HG03280 (cell line): ENCODE data around the gene EEIG1.

Experiments
- ATAC-seq: cut with Tn5 transposase; IDR thresholded peaks from one replicate; pipeline ENCODE4 v1.9.1; 2021; ENCODE audit warnings: mild to moderate bottlenecking, moderate library complexity; ENCODE audit not compliant: unreplicated experiment

EEIG1 gene

GRCh38 chr9:127942216-127943010 lies 38.4 kb downstream of the EEIG1 start:
- no peak for ATAC-seq

DNA sequence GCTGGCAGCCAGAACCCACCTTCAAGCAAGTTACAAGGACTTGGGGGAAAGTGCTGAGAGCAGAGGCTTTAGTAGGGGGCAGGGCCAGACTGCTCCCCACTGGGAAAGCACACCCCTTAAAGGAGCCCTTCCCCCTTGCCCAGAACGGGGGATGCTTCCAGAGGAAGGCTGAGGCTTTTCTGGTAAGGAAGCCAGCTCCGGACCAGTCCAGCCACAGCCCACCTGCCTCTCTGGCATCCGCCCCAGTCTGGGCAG lies 38.9 kb downstream of the EEIG1 start:
- no peak for ATAC-seq

GRCh38 chr9:127941062-127941960 lies 39.5 kb downstream of the EEIG1 start:
- no peak for ATAC-seq

DNA sequence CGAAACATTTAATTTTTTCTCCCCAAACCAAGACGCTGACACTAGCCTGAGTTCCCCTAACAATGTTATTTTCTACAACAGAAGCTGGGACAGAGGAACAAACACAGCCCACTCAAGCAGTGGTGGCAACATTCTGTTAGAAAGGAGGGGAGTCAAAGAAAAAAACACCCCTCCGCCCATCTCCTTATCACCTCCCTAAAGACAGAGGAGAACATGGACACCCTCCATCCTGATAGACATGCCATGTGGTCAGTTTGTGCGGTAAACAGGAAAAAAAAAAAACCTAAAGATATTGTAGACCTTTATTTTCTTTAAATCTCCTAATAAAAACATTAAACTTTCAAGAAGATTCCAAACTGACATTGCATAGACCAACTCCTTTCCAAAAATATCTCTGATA lies 40.2 kb downstream of the EEIG1 start:
- ATAC-seq = no peak

DNA sequence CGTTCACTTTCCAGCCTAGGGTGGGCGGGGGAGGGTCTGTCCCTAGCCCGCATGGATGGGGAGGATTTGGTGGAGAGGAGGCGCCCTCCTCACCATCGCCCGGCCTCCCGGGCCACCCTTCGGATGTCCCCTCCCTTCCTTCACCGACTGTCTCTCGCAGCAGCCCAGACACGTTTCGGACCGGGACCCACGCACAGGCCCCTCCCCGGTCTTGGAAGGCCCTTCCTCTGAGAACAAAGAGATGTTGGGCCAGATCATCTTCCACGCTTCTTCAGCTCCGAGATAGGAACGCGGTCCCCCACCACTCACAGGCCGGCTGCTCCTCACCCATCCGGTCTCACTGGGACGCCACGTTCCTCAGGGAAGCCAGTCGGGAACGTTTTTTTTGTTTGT lies 42.5 kb downstream of the EEIG1 start:
- no peak for ATAC-seq

DNA sequence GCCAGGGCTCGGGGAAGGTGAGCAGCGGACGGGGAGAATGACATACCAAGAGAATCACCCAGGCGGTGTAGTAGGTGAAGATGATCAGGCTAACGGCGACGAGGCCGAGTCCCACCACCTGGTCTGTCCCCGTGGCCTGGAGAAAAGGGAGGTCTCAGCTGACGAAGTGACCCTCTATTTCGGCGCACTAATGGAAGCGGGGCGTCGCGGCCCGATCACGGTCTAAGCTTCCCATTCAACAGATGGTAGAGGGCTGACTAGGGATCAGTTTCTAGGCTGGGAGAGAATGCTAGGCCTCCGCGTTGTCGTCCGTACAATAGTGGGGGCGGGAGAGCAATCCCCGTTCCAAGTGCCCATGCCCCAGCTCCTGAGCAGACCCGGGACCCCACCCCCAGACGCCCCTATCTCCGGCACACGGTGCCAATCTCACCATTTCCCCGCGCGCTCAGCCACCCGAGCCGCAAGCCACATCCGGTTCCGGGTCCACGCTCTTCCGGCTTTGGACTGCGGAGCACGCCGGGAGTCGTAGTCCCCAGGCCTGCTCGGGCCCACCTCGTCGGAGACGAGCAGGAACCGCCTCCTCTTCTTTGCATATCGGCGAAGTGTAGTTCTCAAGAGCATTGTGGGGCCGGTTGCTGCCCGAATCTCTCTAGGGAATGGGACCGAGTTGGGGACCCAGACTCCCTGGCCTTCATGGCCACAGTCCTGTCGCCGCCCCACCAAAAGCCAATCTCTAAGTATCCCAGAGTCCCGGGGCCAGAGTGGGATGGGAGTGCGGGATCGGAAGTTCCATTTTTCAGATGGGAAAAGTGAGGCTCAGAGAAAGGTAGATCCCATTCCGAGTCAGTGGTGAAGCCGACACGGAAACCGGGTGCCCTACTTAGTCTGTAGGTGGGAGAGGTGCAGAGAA lies 43.1 kb downstream of the EEIG1 start, which contains the start of gene DPM2:
Gene DPM2, minus strand, starts transcription at position 467 of the 910 bp plus-strand sequence. Its CDS starts 34 bp downstream, at position 433.
- ATAC-seq = peak; percentile 94

GRCh38 chr9:127937056-127937387 lies 43.8 kb downstream of the EEIG1 start:
- ATAC-seq = no peak

DNA sequence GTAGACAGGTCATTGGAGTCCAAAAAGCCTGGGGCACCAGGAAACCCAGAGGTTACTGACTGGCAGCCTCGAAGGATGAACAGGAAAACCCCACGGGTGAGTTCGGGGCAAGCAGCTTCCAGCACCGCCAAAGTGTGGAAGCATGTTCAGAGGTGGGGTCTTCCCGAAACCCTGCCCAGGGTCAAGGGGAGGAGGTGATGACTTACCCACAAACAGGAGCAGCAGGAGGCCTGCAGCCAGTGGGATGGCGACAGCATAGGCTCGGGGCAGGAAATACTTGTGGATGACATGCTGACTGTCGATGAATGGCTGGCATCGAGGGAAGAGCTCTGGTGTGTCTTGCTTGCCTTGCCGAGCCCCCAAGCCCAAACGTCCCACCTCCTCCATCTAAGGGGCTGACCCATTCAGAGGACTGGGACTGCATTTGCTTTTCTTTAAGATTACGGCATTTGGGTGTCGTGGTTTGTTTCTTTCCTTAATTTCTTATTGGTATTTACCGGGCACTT lies 44.4 kb downstream of the EEIG1 start:
- ATAC-seq = no peak

- ATAC-seq = no peak
These were observed 45.0 kb downstream of the EEIG1 start for GRCh38 chr9:127935765-127936221.

- ATAC-seq = no peak
These were observed 45.8 kb downstream of the EEIG1 start for GRCh38 chr9:127934986-127935385.

DNA sequence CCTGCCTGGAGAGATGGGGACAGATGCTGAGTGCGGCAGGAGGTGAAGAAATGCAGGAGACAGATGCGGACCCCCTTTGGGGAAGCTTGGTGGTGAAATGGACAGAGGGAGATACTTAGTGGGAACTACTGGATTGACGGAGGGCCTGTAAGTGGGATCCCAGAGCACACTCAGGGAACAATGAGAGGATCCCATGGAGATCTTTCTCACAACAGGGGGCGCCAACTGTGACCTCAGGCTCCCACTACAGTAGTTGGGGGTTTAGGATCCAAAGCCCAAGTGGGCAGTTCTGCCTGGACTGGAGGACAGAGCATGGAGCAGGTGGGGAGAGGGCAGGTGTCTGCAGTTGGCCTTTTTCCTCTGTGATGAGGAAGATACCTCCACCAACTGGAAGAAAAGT lies 46.5 kb downstream of the EEIG1 start:
- ATAC-seq = no peak

- peak; percentile 26 for ATAC-seq
These were observed 49.5 kb downstream of the EEIG1 start for GRCh38 chr9:127931092-127931881.
